AG09309 (cell line): Measurements from ENCODE around the gene PDE4D.
"Not testable (repeated sequence)": the region's sequence is repeated elsewhere in the genome, so short reads cannot be mapped to it uniquely, and the experiment has no call there.

Source experiments
- DNase-seq: peaks from one replicate; pipeline ENCODE4 v3.0.0-alpha.2; 2010; ENCODE audit warnings: low read depth
- H3K4me3 ChIP-seq: 2 replicates; pipeline ENCODE4 v1.5.1; 2011; ENCODE audit warnings: mild to moderate bottlenecking, low read depth, low read length, moderate library complexity; ENCODE audit not compliant: control insufficient read depth
- TF ChIP-seq, protein P1 (sequence below): IDR thresholded peaks from 2 replicates; pipeline ENCODE4 v1.5.1; 2011; ENCODE audit warnings: mild to moderate bottlenecking, low read depth, low read length, inconsistent platforms; ENCODE audit not compliant: insufficient read depth, control insufficient read depth; ENCODE audit errors: missing control alignments

PDE4D gene

DNA sequence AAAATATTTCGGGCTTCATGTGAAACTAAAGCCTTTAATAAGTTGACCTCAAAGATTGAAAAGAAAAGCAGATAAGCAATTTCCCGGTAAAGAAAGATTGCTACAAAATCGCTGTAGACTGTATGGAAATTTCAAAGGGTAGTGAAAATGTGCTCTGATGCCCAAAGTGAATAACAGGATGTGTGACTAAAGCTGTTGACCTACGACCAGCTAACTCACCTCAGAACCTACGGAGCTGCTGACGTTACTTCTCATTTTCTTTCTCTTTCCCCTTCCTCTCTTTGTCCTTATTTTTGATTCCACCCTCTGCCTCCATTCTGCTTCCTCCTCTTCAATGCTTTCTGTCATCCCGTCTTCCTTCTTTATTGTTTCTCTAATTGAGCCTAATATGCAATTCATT is 103.2 kb downstream of the PDE4D start:
- no peak for DNase-seq
- TF ChIP-seq, protein P1, sequence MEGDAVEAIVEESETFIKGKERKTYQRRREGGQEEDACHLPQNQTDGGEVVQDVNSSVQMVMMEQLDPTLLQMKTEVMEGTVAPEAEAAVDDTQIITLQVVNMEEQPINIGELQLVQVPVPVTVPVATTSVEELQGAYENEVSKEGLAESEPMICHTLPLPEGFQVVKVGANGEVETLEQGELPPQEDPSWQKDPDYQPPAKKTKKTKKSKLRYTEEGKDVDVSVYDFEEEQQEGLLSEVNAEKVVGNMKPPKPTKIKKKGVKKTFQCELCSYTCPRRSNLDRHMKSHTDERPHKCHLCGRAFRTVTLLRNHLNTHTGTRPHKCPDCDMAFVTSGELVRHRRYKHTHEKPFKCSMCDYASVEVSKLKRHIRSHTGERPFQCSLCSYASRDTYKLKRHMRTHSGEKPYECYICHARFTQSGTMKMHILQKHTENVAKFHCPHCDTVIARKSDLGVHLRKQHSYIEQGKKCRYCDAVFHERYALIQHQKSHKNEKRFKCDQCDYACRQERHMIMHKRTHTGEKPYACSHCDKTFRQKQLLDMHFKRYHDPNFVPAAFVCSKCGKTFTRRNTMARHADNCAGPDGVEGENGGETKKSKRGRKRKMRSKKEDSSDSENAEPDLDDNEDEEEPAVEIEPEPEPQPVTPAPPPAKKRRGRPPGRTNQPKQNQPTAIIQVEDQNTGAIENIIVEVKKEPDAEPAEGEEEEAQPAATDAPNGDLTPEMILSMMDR, result no peak
- no peak overlapping the region for H3K4me3 ChIP-seq

DNA sequence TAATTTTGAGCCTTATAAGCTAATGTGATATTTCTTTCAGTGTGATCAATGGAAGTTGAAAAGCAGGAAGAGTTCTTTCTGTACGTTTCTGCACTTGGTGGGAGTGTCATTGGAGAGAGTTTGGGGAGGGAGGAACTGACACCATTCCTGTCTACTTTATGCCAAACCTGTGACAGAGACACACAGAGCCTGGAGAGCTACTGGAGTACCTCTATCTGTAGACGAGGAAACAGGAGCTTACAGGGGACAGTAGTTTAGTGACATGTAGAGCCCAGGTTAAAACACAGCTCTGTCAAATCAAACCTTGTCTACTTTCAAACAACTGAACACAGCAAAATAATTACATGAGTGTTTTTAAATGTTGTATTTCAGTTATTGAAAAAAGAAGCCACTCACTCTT is 103.6 kb downstream of the PDE4D start:
- no peak for DNase-seq
- H3K4me3 ChIP-seq, result no peak overlapping the region
- TF ChIP-seq, protein P1, result no peak

DNA sequence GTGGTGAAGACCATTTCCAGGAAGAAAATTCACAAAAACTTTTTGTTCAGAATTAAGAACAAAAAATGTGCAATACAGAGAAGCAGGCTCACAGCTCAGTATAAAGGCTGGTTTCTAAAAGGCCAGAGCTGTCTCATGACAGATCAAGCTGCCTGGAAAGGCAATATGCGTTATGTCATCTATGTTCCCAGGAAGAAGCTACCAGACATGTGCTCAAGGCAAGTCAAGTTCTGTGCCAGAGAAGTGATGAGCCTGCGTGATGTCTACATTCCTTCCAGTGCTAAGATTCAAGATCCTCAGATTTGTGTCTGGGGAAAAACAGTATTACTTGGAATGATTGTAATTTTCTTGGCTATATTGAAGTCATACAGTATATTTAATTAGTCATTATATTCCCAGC is 104.3 kb downstream of the PDE4D start:
- DNase-seq, result no peak
- TF ChIP-seq, protein P1, result no peak
- H3K4me3 ChIP-seq, result no peak overlapping the region

DNA sequence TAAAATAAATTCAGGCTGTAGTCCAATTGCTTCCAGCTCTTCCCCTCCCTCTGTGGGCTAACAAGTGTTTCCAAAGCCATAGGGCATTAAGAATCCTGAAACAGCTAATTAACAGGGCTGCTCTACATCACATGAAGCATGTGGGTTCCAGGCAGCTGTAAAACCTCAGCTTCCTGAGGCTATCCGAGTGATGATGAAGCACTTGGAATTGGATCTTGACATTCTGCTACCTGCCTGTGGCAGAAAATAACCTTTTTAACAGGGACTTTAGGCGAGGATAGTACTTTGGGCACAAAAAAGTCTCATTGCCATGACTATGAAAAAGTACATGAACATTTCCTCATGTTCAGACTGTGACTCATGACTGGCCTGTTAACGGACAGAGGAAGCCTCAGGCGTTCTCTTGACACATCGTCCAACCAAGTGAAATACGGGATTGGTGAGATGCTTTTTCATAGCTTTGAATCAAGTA is 107.2 kb downstream of the PDE4D start:
- H3K4me3 ChIP-seq, result no peak overlapping the region
- DNase-seq, result peak; percentile 64
- TF ChIP-seq, protein P1, result no peak

DNA sequence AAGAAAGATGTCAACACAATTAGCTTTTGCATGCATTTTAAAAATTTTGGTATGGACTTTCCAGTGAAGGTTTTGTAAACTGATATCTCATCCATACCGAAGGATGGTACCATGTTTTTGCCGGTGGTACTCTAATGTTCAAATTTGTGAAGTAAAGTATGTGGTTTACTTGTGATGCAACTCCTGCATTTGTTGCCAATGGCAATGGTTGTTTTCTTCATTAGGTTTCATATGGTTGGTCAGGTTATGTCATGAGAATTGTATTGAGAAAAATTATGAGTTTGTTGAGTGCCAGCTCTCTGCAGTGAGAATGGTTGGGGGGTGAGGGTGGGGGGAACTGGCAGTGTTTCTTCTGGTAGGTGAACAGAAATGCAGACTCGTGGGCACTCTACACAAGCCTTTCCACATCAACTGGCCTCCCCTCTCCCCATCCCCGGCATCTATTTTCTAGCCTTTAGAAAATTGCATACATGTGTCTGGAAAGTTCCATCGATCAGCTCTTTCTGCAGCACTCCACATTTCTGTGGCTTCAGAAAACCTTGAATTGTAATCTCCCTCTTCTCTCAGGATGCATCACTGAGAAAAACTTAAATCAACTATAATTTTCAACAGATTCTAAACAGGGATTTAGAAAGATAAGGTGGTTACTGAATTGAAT is 107.7 kb downstream of the PDE4D start:
- no peak overlapping the region for H3K4me3 ChIP-seq
- TF ChIP-seq, protein P1, result no peak
- no peak for DNase-seq

DNA sequence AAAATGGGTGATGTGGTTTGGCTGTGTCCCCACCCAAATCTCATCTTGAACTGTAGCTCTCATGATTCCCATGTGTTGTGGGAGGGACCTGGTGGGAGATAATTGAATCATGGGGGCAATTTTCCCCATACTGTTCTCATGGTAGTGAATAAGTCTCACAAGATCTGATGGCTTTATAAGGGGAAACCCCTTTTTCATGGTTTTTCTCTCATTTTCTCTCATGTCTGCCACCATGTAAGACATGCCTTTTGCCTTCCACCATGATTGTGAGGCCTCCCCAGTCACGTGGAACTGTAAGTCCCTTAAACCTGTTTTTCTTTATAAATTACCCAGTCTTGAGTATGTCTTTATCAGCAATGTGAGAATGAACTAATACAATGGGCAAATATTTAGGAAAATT is 108.8 kb downstream of the PDE4D start:
- not testable (repeated sequence) for DNase-seq

DNA sequence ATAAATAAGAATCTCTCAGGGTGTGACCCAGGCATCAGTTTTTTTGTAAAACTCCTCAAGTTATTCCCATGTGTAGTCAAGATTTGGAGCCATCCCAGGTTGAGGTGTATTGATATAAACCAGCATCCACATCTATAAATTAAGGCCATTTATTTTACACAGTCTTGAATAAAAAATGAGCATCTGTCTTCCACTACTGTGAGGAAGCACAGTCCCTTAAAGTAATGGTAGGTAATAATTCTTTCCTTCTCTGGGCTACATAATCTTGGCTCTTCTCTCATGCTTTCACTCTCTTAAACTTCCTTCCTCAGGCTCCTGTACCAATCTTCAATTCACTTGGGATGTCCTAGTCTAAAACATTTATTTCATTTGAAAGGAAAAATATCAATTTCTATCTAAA is 110.3 kb downstream of the PDE4D start:
- H3K4me3 ChIP-seq, result no peak overlapping the region
- no peak for DNase-seq
- TF ChIP-seq, protein P1, result no peak

More for the DNA sequence above, 108.8 kb downstream of the PDE4D start:
- not testable (repeated sequence) for H3K4me3 ChIP-seq
